ENCODE data around the gene PTGFRN.

The PTGFRN gene

GRCh38 chr1:116921937-116922336, 12.2 kb downstream of the PTGFRN start:
- Histone ChIP-seq H3K27me3 (ENCODE audit: control insufficient read depth in 5 of 5, insufficient read depth in 4 of 5, low read length in 5 of 5) (no peaks in the 10 kb centered on the region), H3K4me3 (ENCODE audit: low read depth in 1 of 5, low read length in 5 of 5) (no peak overlapping the region), H3K9me3 (ENCODE audit: control insufficient read depth in 5 of 5, low read length in 5 of 5) (no peaks in the 10 kb centered on the region), H3K9ac (ENCODE audit: low read length in 5 of 5) (no peak overlapping the region), H3K4me1 (ENCODE audit: control insufficient read depth in 5 of 5, insufficient read depth in 5 of 5, low read length in 5 of 5) (peaks cover 0 to 4% (median 0%) of the 10 kb centered on the region in 5 donors), H3K36me3 (ENCODE audit: control insufficient read depth in 5 of 5, insufficient read depth in 5 of 5, low read length in 5 of 5) (no peaks in the 10 kb centered on the region), H3K27ac (ENCODE audit: low read depth, low read length) (no peak overlapping the region)

GRCh38 chr1:116923421-116923820, 13.7 kb downstream of the PTGFRN start:
- H3K27ac ChIP-seq (ENCODE audit: low read depth, low read length): no peak overlapping the region
- H3K4me1 ChIP-seq (ENCODE audit: control insufficient read depth in 5 of 5, insufficient read depth in 5 of 5, low read length in 5 of 5): no peaks in the 10 kb centered on the region

GRCh38 chr1:116927049-116927798, 17.5 kb downstream of the PTGFRN start:
- no peaks in the 10 kb centered on the region for H3K27me3 ChIP-seq (ENCODE audit: control insufficient read depth in 5 of 5, insufficient read depth in 4 of 5, low read length in 5 of 5)

More at GRCh38 chr1:116923421-116923820, 13.7 kb downstream of the PTGFRN start:
- Histone ChIP-seq H3K36me3 (ENCODE audit: control insufficient read depth in 5 of 5, insufficient read depth in 5 of 5, low read length in 5 of 5) (no peaks in the 10 kb centered on the region), H3K4me3 (ENCODE audit: low read depth in 1 of 5, low read length in 5 of 5) (no peak overlapping the region), H3K9me3 (ENCODE audit: control insufficient read depth in 5 of 5, low read length in 5 of 5) (no peaks in the 10 kb centered on the region), H3K27me3 (ENCODE audit: control insufficient read depth in 5 of 5, insufficient read depth in 4 of 5, low read length in 5 of 5) (no peaks in the 10 kb centered on the region), H3K9ac (ENCODE audit: low read length in 5 of 5) (no peak overlapping the region)

GRCh38 chr1:116929961-116930592, 20.4 kb downstream of the PTGFRN start:
- no peak overlapping the region for H3K9ac ChIP-seq (ENCODE audit: low read length in 5 of 5)

More at GRCh38 chr1:116927049-116927798, 17.5 kb downstream of the PTGFRN start:
- Histone ChIP-seq H3K4me1 (ENCODE audit: control insufficient read depth in 5 of 5, insufficient read depth in 5 of 5, low read length in 5 of 5) (no peaks in the 10 kb centered on the region), H3K4me3 (ENCODE audit: low read depth in 1 of 5, low read length in 5 of 5) (no peak overlapping the region), H3K27ac (ENCODE audit: low read depth, low read length) (no peak overlapping the region), H3K9ac (ENCODE audit: low read length in 5 of 5) (no peak overlapping the region), H3K9me3 (ENCODE audit: control insufficient read depth in 5 of 5, low read length in 5 of 5) (no peaks in the 10 kb centered on the region), H3K36me3 (ENCODE audit: control insufficient read depth in 5 of 5, insufficient read depth in 5 of 5, low read length in 5 of 5) (peaks cover 0 to 3% (median 0%) of the 10 kb centered on the region in 5 donors)

GRCh38 chr1:116931016-116931918, 21.6 kb downstream of the PTGFRN start:
- no peak overlapping the region for H3K27ac ChIP-seq (ENCODE audit: low read depth, low read length)
- no peak overlapping the region for H3K9ac ChIP-seq (ENCODE audit: low read length in 5 of 5)
- H3K9me3 ChIP-seq (ENCODE audit: control insufficient read depth in 5 of 5, low read length in 5 of 5): no peaks in the 10 kb centered on the region
- H3K36me3 ChIP-seq (ENCODE audit: control insufficient read depth in 5 of 5, insufficient read depth in 5 of 5, low read length in 5 of 5): peaks cover 0 to 6% (median 0%) of the 10 kb centered on the region in 5 donors
- no peaks in the 10 kb centered on the region for H3K27me3 ChIP-seq (ENCODE audit: control insufficient read depth in 5 of 5, insufficient read depth in 4 of 5, low read length in 5 of 5)
- H3K4me1 ChIP-seq (ENCODE audit: control insufficient read depth in 5 of 5, insufficient read depth in 5 of 5, low read length in 5 of 5): peaks cover 0 to 5% (median 0%) of the 10 kb centered on the region in 5 donors
- no peak overlapping the region for H3K4me3 ChIP-seq (ENCODE audit: low read depth in 1 of 5, low read length in 5 of 5)

More at GRCh38 chr1:116929961-116930592, 20.4 kb downstream of the PTGFRN start:
- H3K4me1 ChIP-seq (ENCODE audit: control insufficient read depth in 5 of 5, insufficient read depth in 5 of 5, low read length in 5 of 5): peaks cover 0 to 5% (median 0%) of the 10 kb centered on the region in 5 donors
- no peak overlapping the region for H3K27ac ChIP-seq (ENCODE audit: low read depth, low read length)
- no peaks in the 10 kb centered on the region for H3K9me3 ChIP-seq (ENCODE audit: control insufficient read depth in 5 of 5, low read length in 5 of 5)
- peaks cover 0 to 6% (median 0%) of the 10 kb centered on the region in 5 donors for H3K36me3 ChIP-seq (ENCODE audit: control insufficient read depth in 5 of 5, insufficient read depth in 5 of 5, low read length in 5 of 5)
- no peaks in the 10 kb centered on the region for H3K27me3 ChIP-seq (ENCODE audit: control insufficient read depth in 5 of 5, insufficient read depth in 4 of 5, low read length in 5 of 5)
- no peak overlapping the region for H3K4me3 ChIP-seq (ENCODE audit: low read depth in 1 of 5, low read length in 5 of 5)

- Histone ChIP-seq H3K27me3 (ENCODE audit: control insufficient read depth in 5 of 5, insufficient read depth in 4 of 5, low read length in 5 of 5) (no peaks in the 10 kb centered on the region), H3K27ac (ENCODE audit: low read depth, low read length) (no peak overlapping the region), H3K4me3 (ENCODE audit: low read depth in 1 of 5, low read length in 5 of 5) (no peak overlapping the region), H3K36me3 (ENCODE audit: control insufficient read depth in 5 of 5, insufficient read depth in 5 of 5, low read length in 5 of 5) (peaks cover 0 to 6% (median 0%) of the 10 kb centered on the region in 5 donors), H3K4me1 (ENCODE audit: control insufficient read depth in 5 of 5, insufficient read depth in 5 of 5, low read length in 5 of 5) (peaks cover 0 to 5% (median 0%) of the 10 kb centered on the region in 5 donors), H3K9ac (ENCODE audit: low read length in 5 of 5) (no peak overlapping the region), H3K9me3 (ENCODE audit: control insufficient read depth in 5 of 5, low read length in 5 of 5) (no peaks in the 10 kb centered on the region)
Measured at GRCh38 chr1:116933606-116934515, 24.1 kb downstream of the PTGFRN start.

GRCh38 chr1:116934586-116935207, 25.0 kb downstream of the PTGFRN start:
- Histone ChIP-seq H3K27me3 (ENCODE audit: control insufficient read depth in 5 of 5, insufficient read depth in 4 of 5, low read length in 5 of 5) (no peaks in the 10 kb centered on the region), H3K9ac (ENCODE audit: low read length in 5 of 5) (no peak overlapping the region), H3K9me3 (ENCODE audit: control insufficient read depth in 5 of 5, low read length in 5 of 5) (no peaks in the 10 kb centered on the region), H3K4me3 (ENCODE audit: low read depth in 1 of 5, low read length in 5 of 5) (no peak overlapping the region), H3K27ac (ENCODE audit: low read depth, low read length) (no peak overlapping the region), H3K4me1 (ENCODE audit: control insufficient read depth in 5 of 5, insufficient read depth in 5 of 5, low read length in 5 of 5) (peaks cover 0 to 5% (median 0%) of the 10 kb centered on the region in 5 donors), H3K36me3 (ENCODE audit: control insufficient read depth in 5 of 5, insufficient read depth in 5 of 5, low read length in 5 of 5) (peaks cover 0 to 6% (median 0%) of the 10 kb centered on the region in 5 donors)

GRCh38 chr1:116938216-116938615, 28.5 kb downstream of the PTGFRN start:
- peaks cover 0 to 4% (median 0%) of the 10 kb centered on the region in 5 donors for H3K36me3 ChIP-seq (ENCODE audit: control insufficient read depth in 5 of 5, insufficient read depth in 5 of 5, low read length in 5 of 5)
- no peak overlapping the region for H3K9ac ChIP-seq (ENCODE audit: low read length in 5 of 5)
- no peaks in the 10 kb centered on the region for H3K9me3 ChIP-seq (ENCODE audit: control insufficient read depth in 5 of 5, low read length in 5 of 5)
- no peak overlapping the region for H3K27ac ChIP-seq (ENCODE audit: low read depth, low read length)
- H3K4me1 ChIP-seq (ENCODE audit: control insufficient read depth in 5 of 5, insufficient read depth in 5 of 5, low read length in 5 of 5): peaks cover 0 to 5% (median 0%) of the 10 kb centered on the region in 5 donors
- H3K4me3 ChIP-seq (ENCODE audit: low read depth in 1 of 5, low read length in 5 of 5): no peak overlapping the region
- H3K27me3 ChIP-seq (ENCODE audit: control insufficient read depth in 5 of 5, insufficient read depth in 4 of 5, low read length in 5 of 5): no peaks in the 10 kb centered on the region

Data from subcutaneous abdominal adipose tissue (tissue), 5 donors.